GM18526 (cell line): ENCODE results near the gene RREB1.

Experiments used
- POLR2A ChIP-seq: IDR thresholded peaks from 3 replicates; pipeline ENCODE4 v1.6.1; 2011; ENCODE audit not compliant: insufficient read length; ENCODE audit errors: extremely low read depth

The RREB1 gene

GRCh38 chr6:7201444-7201731 lies 93.6 kb downstream of the RREB1 start:
- no peak for TF ChIP-seq POLR2A

- TF ChIP-seq POLR2A: no peak
These were observed 94.2 kb downstream of the RREB1 start for GRCh38 chr6:7201732-7202541.

- TF ChIP-seq POLR2A: no peak
These were observed 95.2 kb downstream of the RREB1 start for GRCh38 chr6:7202950-7203349.

- TF ChIP-seq POLR2A: no peak
These were observed 96.2 kb downstream of the RREB1 start for GRCh38 chr6:7203939-7204338.

- no peak for TF ChIP-seq POLR2A
These were observed 97.0 kb downstream of the RREB1 start for GRCh38 chr6:7204726-7205125.

GRCh38 chr6:7207720-7208119 lies 100.0 kb downstream of the RREB1 start:
- TF ChIP-seq POLR2A: no peak

- no peak for TF ChIP-seq POLR2A
These were observed 105.7 kb downstream of the RREB1 start for GRCh38 chr6:7213416-7213815.

GRCh38 chr6:7214468-7214867 lies 106.7 kb downstream of the RREB1 start:
- TF ChIP-seq POLR2A: no peak

- no peak for TF ChIP-seq POLR2A
These were observed 107.4 kb downstream of the RREB1 start for GRCh38 chr6:7215131-7215530.

- no peak for TF ChIP-seq POLR2A
These were observed 108.1 kb downstream of the RREB1 start for GRCh38 chr6:7215798-7216231.

GRCh38 chr6:7216941-7217621 lies 109.3 kb downstream of the RREB1 start:
- no peak for TF ChIP-seq POLR2A

- no peak for TF ChIP-seq POLR2A
These were observed 110.7 kb downstream of the RREB1 start for GRCh38 chr6:7218406-7218988.

GRCh38 chr6:7219310-7219709 lies 111.5 kb downstream of the RREB1 start:
- no peak for TF ChIP-seq POLR2A

GRCh38 chr6:7222197-7222596 lies 114.4 kb downstream of the RREB1 start:
- no peak for TF ChIP-seq POLR2A

- no peak for TF ChIP-seq POLR2A
These were observed 117.0 kb downstream of the RREB1 start for GRCh38 chr6:7224731-7225130.

- no peak for TF ChIP-seq POLR2A
These were observed 121.1 kb downstream of the RREB1 start for GRCh38 chr6:7228662-7229375.
